ENCODE measurements around the gene SIM2.

SIM2 gene

GRCh38 chr21:36693489-36694030 is 5.4 kb upstream of the SIM2 start:
- peaks cover 83% of the 10 kb centered on the region for H3K27me3 Mint-ChIP-seq
- no peak overlapping the region for H3K4me3 Mint-ChIP-seq
- H3K36me3 Mint-ChIP-seq (ENCODE audit: low read depth) = no peaks in the 10 kb centered on the region
- no peak overlapping the region for H3K27ac Mint-ChIP-seq
- no peaks in the 10 kb centered on the region for H3K9me3 Mint-ChIP-seq
- peaks cover 9% of the 10 kb centered on the region for H3K4me1 Mint-ChIP-seq (ENCODE audit: low read depth)

- H3K27ac Mint-ChIP-seq = no peak overlapping the region
- H3K4me3 Mint-ChIP-seq = no peak overlapping the region
- H3K9me3 Mint-ChIP-seq = no peaks in the 10 kb centered on the region
- H3K4me1 Mint-ChIP-seq (ENCODE audit: low read depth) = peaks cover 9% of the 10 kb centered on the region
- peaks cover 80% of the 10 kb centered on the region for H3K27me3 Mint-ChIP-seq
- no peaks in the 10 kb centered on the region for H3K36me3 Mint-ChIP-seq (ENCODE audit: low read depth)
Observed at GRCh38 chr21:36694031-36694515, 4.8 kb upstream of the SIM2 start.

DNA sequence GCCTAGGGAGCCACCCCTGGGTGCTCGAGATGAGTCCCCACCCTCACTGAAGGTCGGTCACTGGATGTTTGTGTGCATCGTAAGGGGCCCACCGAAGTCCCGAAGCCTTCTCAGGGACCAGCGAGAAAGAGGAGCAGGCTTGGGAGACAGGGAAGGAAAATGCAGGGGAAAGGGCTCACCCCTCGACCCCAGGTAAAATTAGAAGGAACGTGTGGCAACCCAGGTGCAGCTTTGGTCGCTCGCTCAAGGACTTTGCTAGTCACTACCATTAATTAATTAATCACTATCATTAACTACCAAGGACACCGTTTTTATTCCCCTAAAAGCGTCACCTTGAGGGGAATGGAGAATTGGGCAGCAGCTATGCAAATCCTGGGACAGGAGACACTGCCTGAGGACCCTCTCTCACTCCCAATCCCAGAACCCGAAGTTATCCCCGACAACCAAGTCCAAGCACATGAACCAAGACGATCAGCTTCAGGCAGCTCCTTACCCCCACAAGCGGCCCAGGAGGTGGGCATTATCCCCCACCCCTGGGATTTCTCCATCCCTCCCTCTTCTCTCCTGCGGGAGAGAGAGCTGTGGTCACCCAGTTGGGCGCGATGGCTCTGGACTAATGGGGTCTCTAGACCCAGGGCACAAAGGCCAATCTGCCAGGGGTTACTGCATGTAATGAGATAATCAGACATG is 4.2 kb upstream of the SIM2 start:
- H3K4me3 Mint-ChIP-seq = no peak overlapping the region
- H3K36me3 Mint-ChIP-seq (ENCODE audit: low read depth) = no peaks in the 10 kb centered on the region
- H3K9me3 Mint-ChIP-seq = no peaks in the 10 kb centered on the region
- peaks cover 74% of the 10 kb centered on the region for H3K27me3 Mint-ChIP-seq
- peaks cover 9% of the 10 kb centered on the region for H3K4me1 Mint-ChIP-seq (ENCODE audit: low read depth)
- no peak overlapping the region for H3K27ac Mint-ChIP-seq

- Mint-ChIP-seq H3K4me1 (ENCODE audit: low read depth) (peaks cover 14% of the 10 kb centered on the region), H3K9me3 (no peaks in the 10 kb centered on the region), H3K36me3 (ENCODE audit: low read depth) (no peaks in the 10 kb centered on the region), H3K27ac (peak overlapping the region; percentile 3), H3K4me3 (no peak overlapping the region), H3K27me3 (peaks cover 73% of the 10 kb centered on the region)
Observed at GRCh38 chr21:36695283-36695634, 3.7 kb upstream of the SIM2 start.

DNA sequence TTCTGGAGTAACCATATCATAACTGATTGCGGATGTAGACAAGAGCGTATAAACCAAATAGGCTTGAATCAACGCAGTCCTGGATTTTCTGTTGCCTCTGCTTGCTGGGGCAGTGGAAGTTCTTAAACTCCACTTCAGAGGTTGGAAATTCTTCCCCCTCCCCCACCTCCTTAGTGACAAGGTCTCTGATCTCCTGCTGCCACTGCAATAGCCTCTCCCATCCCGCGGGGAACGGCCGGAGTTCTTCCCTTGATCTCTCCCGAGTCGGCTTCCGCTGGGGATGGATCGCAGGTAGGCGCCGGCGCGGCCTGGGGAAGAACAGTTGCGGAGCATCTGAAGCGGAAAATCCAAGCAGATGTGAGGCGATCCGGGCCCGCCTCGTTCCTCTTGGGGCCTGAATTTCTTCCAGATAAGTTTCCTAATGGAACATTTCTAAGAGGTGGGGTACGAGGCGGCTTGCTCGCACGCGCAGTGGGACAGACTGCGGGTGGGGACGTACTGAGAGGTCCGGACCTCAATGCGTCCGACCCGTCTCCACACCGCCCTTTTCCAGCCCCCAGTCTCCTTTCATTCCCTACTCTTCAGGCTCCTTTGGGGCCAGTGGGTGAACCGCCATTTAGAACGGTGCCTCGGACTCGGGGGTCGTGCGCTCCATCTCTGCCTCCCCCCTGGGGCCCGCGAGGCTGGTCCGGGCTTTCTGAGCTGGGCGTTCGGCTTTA is 3.1 kb upstream of the SIM2 start:
- Mint-ChIP-seq H3K36me3 (ENCODE audit: low read depth) (no peaks in the 10 kb centered on the region), H3K4me3 (no peak overlapping the region), H3K27me3 (peaks cover 73% of the 10 kb centered on the region), H3K4me1 (ENCODE audit: low read depth) (peaks cover 18% of the 10 kb centered on the region), H3K9me3 (no peaks in the 10 kb centered on the region), H3K27ac (peak overlapping the region; percentile 3)

DNA sequence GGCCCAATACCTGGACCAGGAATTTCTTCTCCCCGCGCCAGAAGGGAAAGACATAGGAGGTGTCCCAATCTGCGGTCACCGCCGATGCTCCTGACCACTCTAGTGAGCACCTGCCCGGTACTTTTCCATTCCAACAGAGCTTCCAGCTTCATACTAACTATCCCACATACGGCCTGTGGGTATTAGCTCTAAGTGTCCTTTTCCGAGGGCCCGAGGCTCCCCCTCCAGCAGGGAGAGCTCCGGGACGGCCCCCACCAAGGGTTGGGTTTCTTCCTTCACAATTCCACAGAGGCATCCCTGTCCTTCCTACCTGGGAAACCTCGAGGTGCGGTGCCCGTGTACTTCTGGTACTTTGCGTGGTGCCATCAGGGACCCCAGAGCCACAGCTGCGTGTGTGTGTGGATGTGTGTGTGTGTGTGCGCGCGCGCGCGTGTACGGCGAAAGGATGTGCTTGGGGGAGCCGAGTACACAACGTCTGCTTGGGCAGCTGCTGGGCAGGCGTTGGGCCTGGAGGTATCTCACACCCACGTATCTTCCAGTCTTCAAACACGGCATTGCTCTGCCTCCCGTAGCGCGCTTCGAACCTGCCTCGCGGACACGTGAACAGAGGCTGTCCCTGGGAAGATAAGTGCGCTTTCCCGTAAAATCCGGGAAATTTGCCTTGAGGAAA is 2.4 kb upstream of the SIM2 start:
- Mint-ChIP-seq H3K9me3 (no peaks in the 10 kb centered on the region), H3K27ac (no peak overlapping the region), H3K27me3 (peaks cover 70% of the 10 kb centered on the region), H3K36me3 (ENCODE audit: low read depth) (no peaks in the 10 kb centered on the region), H3K4me3 (no peak overlapping the region), H3K4me1 (ENCODE audit: low read depth) (peaks cover 19% of the 10 kb centered on the region)

DNA sequence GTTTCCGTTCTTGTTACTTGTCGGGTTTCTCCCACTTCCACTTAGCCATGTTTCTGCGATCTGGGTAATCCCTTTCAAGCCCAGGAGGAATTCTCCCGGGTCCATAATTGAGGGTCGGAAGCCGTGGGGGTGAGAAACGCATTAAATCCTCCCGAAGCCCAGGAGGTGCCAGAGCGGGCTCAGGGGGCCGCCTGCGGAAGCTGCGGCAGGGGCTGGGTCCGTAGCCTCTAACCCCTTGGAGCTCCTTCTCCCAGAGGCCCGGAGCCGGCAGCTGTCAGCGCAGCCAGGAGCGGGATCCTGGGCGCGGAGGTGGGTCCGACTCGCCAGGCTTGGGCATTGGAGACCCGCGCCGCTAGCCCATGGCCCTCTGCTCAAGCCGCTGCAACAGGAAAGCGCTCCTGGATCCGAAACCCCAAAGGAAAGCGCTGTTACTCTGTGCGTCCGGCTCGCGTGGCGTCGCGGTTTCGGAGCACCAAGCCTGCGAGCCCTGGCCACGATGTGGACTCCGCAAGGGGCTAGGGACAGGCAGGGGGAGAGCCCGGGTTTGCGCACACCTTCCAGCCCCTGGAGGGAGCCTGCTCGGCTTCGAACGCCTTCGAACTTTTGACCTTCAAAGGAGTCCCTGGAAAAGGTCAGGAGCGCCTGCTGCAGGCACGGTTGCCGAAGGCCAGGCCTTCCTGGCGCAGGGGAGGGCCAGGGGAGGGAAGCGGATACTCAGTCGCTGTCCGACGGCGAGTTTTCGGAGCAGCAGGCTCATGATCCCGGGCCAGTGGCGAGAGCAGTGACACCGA is 1.7 kb upstream of the SIM2 start:
- Mint-ChIP-seq H3K9me3 (no peaks in the 10 kb centered on the region), H3K4me3 (no peak overlapping the region), H3K27me3 (peaks cover 70% of the 10 kb centered on the region), H3K36me3 (ENCODE audit: low read depth) (no peaks in the 10 kb centered on the region), H3K27ac (no peak overlapping the region), H3K4me1 (ENCODE audit: low read depth) (peaks cover 23% of the 10 kb centered on the region)

DNA sequence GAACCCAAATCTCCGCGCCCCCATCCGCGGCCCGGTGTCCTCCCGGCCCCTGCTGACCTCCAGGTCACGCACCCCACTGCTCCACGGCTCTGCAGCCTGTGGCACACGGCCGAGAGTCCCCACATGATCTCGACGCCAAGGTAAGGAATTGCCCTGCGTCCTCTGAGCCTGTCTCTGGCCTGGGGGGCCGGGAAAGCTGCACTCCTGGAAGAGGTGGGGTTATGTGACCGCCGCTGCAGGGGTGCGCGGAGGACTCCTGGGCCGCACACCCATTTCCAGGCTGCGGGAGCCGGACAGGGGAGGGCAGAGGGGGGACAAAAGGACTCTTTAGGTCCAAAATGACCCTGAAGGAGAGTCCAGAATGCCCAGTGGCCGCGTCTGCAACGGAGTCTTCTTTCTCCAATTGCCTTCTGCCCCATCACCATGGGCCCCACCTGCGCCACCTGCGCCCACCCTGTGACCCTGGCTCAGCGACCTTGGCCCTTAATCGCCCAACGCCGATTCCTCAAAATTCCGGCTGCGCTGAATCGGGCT is 997 bp upstream of the SIM2 start:
- no peak overlapping the region for H3K27ac Mint-ChIP-seq
- peaks cover 72% of the 10 kb centered on the region for H3K27me3 Mint-ChIP-seq
- H3K4me3 Mint-ChIP-seq = no peak overlapping the region
- H3K4me1 Mint-ChIP-seq (ENCODE audit: low read depth) = peaks cover 19% of the 10 kb centered on the region
- H3K9me3 Mint-ChIP-seq = no peaks in the 10 kb centered on the region
- H3K36me3 Mint-ChIP-seq (ENCODE audit: low read depth) = no peaks in the 10 kb centered on the region

GRCh38 chr21:36698385-36698980 is 432 bp upstream of the SIM2 start:
- Mint-ChIP-seq H3K4me1 (ENCODE audit: low read depth) (peaks cover 19% of the 10 kb centered on the region), H3K36me3 (ENCODE audit: low read depth) (no peaks in the 10 kb centered on the region), H3K9me3 (no peaks in the 10 kb centered on the region), H3K4me3 (no peak overlapping the region), H3K27ac (no peak overlapping the region), H3K27me3 (peaks cover 77% of the 10 kb centered on the region)

GRCh38 chr21:36699546-36700294 is 805 bp downstream of the SIM2 start:
- Mint-ChIP-seq H3K27ac (peak overlapping the region; percentile 68), H3K27me3 (peaks cover 73% of the 10 kb centered on the region), H3K4me3 (peak overlapping the region; percentile 47), H3K9me3 (no peaks in the 10 kb centered on the region), H3K36me3 (ENCODE audit: low read depth) (no peaks in the 10 kb centered on the region), H3K4me1 (ENCODE audit: low read depth) (peaks cover 18% of the 10 kb centered on the region)

DNA sequence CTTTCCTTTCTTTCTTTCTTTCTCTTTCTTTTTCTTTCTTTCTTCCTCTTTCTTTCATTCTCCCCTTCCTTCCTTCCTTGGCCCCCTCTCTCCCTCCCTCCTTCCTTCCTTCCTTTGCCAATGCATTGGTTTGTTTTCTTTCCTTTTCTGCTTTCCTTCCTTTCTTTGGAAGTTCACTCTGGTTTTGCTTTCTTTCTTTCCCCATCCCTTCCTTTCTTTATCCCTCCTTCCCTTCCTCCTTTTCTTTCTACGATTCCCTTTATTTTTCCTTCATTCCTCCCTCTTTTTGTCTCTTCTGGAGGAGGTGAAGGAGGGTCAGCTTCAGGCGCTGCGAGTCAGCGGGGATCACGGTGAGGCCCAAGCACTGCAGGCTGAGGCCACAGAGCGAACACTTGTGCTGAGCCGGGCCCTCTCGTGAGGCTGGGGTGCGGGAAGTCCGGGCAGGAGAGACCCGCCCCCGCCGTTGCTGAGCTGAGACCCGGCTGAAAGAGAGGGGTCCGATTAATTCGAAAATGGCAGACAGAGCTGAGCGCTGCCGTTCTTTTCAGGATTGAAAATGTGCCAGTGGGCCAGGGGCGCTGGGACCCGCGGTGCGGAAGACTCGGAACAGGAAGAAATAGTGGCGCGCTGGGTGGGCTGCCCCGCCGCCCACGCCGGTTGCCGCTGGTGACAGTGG is 1.5 kb downstream of the SIM2 start:
- peak overlapping the region; percentile 68 for H3K27ac Mint-ChIP-seq
- H3K4me3 Mint-ChIP-seq = peak overlapping the region; percentile 47
- peaks cover 25% of the 10 kb centered on the region for H3K4me1 Mint-ChIP-seq (ENCODE audit: low read depth)

DNA sequence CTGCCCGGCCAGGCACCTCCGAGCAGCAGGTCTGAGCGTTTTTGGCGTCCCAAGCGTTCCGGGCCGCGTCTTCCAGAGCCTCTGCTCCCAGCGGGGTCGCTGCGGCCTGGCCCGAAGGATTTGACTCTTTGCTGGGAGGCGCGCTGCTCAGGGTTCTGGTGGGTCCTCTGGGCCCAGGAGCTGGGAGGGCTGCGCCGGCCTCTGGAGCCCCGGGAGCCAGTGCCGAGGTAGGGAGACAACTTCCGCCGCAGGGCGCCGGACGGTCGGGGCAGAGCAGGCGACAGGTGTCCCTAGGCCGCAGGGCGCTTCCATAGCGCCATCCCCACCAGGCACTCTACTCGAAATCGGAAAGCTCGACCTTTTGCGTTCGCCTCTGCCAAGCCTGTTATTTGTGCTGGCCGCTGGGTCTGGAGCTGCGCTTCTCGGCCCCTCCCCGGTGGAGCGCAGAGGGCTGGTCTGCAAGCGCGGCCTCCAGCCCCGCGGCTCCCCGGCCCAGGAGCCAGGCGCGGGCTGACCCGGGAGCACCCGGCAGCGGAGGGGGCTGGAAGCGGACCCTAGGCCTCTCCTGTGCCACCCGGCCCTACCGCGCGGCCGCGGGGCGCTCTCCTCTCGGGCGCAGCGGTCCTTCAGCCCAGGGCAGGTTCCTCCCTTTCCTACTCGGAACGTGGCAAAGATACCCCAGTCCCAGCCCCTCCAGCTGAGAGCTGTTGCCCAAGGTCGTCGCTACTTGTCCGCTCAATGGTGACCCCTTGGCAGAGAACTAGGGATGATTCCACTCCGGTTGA is 2.2 kb downstream of the SIM2 start:
- Mint-ChIP-seq H3K4me1 (ENCODE audit: low read depth) (peaks cover 32% of the 10 kb centered on the region), H3K4me3 (peak overlapping the region; percentile 47), H3K9me3 (no peaks in the 10 kb centered on the region), H3K27me3 (peaks cover 70% of the 10 kb centered on the region), H3K36me3 (ENCODE audit: low read depth) (no peaks in the 10 kb centered on the region), H3K27ac (peak overlapping the region; percentile 36)

More for the DNA sequence above, 1.5 kb downstream of the SIM2 start:
- Mint-ChIP-seq H3K27me3 (peaks cover 70% of the 10 kb centered on the region), H3K36me3 (ENCODE audit: low read depth) (no peaks in the 10 kb centered on the region), H3K9me3 (no peaks in the 10 kb centered on the region)
